Measurements from ENCODE around the gene RPLP2.
A peak's percentile ranks its signal among the peaks of the same experiment; 100 is the strongest.

The RPLP2 gene

DNA sequence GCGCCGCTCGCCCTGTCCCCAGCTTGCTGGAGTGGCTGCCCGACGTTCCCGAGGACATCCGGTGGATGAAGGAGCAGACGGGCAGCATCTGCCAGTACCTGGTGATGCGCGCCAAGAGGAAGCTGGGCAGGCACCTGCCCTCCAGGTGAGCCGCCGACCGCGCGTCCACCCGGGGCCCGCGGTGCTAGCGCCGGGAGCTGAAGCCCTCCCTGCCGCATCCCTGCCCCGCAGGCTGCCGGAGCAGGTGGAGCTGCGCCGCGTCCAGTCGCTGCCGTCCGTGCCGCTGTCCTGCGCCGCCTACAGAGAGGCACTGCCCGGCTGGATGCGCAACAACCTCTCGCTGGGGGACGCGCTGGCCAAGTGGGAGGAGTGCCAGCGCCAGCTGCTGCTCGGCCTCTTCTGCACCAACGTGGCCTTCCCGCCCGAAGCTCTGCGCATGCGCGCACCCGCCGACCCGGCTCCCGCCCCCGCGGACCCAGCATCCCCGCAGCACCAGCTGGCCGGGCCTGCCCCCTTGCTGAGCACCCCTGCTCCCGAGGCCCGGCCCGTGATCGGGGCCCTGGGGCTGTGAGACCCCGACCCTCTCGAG, 14.6 kb downstream of the RPLP2 start:
- no peak for DNase-seq (ENCODE audit: low read depth in 2 of 2)

DNA sequence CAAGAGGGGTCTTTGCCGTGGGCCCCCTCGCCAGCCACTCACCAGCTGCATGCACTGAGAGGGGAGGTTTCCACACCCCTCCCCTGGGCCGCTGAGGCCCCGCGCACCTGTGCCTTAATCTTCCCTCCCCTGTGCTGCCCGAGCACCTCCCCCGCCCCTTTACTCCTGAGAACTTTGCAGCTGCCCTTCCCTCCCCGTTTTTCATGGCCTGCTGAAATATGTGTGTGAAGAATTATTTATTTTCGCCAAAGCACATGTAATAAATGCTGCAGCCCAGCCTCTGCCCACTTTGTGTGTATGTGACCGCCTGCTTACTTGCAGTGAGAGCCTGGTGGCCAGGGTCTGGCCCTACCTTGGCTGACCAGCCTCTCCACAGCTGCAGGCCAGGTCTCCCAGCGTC, 15.2 kb downstream of the RPLP2 start:
- DNase-seq (ENCODE audit: low read depth in 2 of 2): no peak

DNA sequence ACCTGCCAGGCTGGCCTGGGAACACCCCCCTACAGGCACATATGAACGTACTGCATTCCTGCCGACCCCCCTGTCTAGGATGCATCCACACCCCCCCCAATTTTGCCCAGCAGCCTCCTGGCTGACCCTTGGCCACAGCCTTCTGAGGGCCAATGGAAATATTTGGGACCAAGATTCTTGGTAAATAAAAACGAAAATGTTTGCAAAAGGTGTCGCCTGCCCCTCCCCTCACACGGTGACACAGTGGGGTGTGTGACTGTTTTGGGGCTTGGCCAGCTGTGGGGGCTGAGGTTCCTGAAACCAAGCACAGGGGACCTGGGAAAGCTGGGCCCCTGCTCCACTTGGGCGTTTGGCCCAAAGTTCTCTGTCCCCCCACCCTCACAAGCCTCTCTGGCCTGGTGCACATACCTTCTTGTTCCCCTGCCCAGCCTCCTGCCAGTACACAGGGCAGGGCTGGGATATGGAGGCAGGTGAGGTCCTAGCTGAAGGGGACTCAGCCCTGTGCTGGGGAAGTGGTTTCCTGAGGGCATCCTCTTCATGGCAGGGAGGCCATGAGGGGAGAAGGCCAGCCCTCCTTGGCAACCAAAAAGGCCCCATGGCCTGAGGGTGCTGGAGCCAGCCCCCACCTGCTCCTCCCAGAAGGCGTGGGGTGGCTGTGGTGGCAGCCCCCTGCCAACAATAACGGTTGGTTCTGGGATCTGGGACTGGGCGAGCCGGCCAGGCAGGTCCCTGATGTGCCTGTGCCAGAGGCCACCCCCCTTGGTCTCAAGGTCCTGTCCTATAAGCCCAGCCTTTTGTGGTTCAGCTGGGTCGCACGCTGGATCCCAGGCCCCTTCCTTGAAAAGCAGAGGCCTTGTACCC, 15.8 kb downstream of the RPLP2 start:
- no peak for DNase-seq (ENCODE audit: low read depth in 2 of 2)

DNA sequence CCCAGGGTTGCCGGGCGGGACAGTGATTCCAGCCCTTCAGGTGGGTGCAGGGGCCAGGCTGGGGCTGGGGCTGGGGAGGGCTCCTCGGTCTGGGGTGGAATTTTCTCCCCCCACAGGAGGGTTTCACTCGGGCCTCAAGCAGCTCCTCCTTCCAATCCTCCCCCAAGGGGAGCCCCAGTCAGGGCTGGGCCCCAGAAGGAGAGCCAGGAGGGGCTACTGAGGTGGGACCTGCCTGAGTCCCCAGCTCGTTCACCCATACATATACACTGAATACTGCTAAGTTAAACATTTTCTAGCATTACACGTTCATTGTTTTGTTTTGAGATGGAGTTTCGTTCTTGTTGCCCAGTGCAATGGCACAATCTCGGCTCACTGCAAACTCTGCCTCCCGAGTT, 16.5 kb downstream of the RPLP2 start:
- no peak for DNase-seq (ENCODE audit: low read depth in 2 of 2)

DNA sequence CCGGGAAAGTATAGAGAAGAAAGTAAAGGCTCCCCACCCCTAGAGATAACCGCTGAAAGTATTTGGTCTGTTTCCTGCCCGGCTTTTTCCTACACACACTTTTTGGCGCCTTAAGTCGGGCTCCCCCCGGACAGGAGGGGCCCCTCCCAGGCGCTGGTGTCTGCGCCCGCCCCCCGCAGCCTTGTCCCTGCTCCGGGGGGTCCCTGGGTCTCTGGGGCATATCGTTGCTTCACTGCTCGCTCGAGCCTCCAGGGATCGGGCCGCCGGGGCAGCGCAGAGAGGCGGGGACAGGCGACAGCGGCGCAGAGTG, 17.0 kb downstream of the RPLP2 start:
- no peak for DNase-seq (ENCODE audit: low read depth in 2 of 2)

DNA sequence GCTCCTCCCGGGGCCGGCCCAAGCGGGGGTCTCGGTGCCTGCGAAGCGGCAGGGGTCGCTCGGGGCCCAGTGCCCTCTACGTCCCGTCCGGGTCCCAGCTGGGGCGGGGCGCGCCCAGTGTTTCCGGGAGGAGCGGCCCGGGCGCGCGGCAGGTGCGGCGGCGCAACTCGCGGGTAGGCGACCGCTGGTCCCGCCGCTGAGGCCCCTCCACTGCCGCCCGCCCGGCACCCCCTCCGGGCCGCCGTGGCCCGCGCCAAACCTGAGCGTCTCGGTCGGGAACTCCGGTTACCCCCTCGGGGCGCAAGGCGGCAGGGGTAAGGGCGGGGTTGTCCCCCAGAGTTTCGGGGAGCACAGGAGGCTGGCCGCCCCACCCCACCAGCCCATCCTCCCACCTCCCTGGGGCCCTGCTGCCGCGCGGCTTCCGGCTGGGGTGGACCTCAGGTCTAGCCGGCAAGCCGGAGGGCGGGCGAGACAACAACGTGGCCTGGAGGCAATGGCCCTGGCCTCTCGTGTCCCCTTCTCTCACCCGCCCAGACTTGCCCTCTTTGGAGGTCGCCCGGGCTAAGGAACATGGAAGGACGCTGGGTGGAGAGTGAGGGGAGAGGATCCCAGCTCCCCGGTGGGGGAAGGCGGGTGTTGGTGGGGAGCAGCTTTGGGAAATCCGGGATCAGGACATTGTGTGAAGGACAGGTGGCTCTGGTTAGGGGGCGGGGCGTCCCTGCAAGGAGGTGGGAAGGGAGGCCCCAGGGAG, 17.6 kb downstream of the RPLP2 start:
- DNase-seq (ENCODE audit: low read depth in 2 of 2): no peak

DNA sequence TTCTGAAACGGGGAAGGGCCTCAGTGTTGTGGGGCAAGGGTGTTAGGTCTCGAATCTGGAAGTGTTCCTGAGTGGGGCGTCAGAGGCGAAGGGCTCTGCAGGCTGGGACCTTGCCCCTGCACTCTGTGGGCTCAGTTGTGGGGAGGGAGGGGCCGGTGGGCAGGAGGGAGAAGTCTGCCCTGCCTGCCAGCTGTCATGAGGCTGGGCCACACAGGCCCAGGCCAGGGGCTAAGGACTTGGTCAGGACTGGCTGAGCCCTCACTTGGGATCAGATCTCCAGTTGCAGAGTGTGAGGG, 18.1 kb downstream of the RPLP2 start, which contains the start of gene CRACR2B:
CRACR2B (plus strand) TSS at position 23 of the 296 bp plus-strand sequence. CDS start 689 bp downstream, outside the sequence.
- no peak for DNase-seq (ENCODE audit: low read depth in 2 of 2)

DNA sequence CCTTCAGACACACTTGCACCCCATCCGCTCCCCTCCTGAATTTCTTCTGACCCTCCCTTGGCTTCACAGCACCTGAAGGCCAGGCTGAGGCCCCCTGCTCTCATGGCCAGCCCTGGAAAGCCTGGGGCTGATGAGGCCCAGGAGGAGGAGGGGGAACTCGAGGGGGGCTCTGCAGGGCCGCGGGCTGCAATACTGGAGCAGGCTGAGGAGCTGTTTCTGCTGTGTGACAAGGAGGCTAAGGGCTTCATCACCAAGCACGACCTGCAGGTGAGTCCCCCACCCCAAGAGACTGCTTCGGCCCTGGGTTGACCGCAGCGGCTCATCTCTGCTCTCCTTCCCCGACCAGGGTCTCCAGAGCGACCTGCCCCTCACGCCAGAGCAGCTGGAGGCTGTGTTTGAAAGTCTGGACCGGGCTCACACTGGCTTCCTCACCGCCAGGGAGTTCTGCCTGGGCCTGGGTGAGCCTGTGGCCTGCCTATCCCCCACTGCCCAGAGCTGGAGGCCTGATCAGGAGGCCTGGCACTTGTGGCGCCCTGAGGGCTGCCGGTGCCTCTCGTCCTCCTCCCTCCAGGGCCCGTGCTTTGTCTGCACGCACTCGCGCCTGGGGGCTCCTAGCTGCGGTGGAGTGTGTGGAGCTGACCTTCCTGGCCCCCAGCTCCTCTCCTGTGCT, 18.9 kb downstream of the RPLP2 start:
- no peak for DNase-seq (ENCODE audit: low read depth in 2 of 2)

DNA sequence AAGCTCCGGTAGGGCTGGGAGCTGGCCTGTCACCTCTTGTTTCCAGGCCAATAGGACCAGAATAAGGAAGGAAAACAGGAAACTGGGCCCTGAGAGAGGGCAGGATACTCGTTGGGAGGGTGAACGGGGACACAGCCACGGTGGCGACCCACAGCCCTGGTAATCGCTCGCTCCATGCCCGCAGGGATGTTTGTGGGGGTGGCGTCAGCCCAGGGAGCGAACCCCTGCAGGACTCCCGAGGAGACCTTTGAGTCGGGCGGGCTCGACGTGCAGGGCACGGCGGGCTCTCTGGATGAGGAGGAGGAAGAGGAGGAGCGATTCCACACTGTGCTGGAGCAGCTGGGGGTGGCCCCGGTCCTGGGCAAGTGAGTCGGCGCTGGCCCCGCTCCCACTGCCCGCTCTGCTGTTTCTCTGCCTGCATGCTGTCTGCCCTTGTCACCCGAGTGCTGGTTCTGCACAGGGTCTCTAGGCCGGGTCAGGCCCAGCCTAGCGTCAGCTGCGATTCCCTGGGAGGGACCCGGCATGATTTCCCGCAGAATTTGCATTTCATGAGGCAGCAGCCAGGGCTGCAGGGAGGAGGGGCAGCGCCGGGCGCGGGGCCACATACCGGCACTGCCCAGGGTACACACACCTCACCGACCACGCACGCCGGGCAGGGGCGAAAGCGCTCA, 19.5 kb downstream of the RPLP2 start:
- no peak for DNase-seq (ENCODE audit: low read depth in 2 of 2)

DNA sequence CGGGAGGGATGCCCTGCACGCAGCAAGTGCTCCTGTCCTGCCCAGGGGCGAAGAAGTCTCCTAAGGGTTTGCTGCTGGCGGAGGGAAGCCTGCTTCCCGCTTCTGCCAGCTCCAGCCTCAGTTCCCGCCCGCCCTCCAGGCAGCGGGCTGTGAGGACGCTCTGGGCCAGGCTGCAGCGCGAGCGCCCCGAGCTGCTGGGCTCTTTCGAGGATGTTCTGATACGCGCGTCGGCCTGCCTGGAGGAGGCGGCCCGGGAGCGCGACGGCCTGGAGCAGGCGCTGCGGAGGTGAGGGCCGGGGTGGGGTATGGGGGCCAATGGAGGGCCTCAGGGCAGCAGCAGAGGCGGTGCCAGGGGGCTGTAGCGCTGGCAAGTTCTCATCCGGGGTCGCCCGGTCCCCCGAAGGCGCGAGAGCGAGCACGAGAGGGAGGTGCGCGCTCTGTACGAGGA, 20.1 kb downstream of the RPLP2 start:
- no peak for DNase-seq (ENCODE audit: low read depth in 2 of 2)

DNA sequence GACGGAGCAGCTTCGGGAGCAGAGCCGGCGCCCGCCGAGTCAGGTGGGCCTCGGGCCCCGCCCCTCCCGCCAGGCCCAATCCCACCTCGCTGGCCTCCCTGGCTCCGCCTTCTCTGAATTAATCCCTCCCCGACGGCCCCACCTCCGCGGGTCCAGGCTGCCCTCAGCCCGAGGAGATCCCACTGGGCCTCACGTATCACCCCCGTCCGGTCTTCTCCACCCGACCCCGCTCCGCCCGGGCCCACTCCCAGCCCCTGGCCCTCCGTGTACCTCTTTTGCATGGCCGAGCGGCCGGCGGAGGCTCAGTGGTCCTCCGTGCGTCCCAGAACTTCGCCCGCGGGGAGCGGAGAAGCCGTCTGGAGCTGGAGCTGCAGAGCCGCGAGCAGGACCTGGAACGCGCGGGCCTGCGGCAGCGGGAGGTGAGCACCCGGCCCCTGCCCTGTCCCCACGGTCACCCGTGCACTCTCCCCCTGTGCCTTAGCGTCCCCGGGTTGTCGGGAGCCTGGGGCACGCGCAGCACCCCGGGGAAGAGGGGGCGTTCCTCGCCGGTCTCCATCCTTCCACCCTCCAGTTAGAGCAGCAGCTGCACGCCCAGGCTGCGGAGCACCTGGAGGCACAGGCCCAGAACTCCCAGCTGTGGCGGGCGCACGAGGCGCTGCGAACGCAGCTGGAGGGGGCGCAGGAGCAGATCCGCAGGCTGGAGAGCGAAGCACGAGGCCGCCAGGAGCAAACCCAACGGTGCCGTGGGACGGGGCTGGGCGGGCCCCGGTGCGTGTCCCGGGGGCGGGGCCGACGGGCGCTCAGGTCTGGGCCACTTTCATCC, 20.7 kb downstream of the RPLP2 start:
- peak in 1 of 2 donors; percentile 53 for DNase-seq (ENCODE audit: low read depth in 2 of 2)

DNA sequence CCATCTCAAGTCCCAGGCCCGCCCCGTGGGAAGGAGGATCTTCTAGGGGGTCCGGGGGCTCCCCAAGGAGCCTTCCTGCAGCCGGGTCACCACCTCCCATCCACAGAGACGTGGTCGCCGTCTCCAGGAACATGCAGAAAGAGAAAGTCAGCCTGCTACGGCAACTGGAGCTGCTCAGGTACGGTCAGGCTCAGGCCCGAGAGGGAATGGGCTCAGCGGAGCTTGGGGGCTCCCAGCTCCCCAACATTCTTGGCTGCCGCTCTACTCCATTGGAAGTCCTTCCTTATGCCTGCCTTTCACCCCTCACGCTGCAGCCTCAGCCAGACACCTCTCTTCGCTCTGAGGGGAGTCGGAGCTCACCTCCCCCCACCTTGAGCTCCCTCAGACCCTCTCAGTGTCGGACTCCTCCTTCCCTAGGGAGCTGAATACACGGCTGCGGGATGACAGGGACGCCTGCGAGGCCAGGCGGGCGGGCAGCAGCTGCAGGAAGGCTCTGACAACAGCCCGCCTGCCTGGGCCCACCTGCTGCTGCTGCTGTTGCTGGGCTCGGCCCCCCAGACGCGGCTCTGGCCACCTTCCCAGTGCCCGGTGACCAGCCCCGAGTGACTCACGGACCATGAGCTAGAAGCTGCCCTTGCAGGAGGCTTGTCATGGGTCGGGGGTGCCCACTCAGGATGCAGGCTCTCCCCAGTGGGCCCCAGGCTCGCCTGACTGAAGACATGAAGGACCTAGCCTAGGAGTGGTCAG, 21.5 kb downstream of the RPLP2 start:
- no peak for DNase-seq (ENCODE audit: low read depth in 2 of 2)

DNA sequence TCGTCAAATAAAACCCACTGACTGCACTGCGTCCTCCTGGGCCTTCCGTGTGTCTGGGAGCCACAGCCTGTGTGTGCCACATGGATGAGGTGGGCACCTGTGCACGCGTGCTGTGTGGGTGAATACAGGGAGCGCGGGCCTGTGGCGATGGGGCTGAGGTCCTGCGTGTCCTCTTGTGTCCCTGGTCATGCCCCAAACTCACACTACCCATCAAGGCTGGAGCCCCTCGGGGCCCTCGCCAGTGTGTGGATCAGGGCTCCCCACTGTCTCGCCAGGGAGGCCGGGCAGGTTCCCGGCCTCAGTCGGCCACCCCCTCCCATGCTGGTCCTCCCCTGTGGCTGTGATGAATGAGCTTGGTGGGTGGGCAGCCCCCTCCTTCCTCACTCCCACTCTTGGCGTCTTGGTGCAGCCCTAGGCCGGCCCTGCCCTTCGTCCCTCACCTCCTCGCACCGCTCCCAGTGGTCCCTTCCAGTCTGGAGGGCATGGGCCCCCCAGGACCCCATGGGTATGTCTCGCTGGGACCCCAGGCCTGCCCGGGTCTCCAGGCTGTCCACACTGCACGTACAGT, 22.3 kb downstream of the RPLP2 start:
- DNase-seq (ENCODE audit: low read depth in 2 of 2): no peak

DNA sequence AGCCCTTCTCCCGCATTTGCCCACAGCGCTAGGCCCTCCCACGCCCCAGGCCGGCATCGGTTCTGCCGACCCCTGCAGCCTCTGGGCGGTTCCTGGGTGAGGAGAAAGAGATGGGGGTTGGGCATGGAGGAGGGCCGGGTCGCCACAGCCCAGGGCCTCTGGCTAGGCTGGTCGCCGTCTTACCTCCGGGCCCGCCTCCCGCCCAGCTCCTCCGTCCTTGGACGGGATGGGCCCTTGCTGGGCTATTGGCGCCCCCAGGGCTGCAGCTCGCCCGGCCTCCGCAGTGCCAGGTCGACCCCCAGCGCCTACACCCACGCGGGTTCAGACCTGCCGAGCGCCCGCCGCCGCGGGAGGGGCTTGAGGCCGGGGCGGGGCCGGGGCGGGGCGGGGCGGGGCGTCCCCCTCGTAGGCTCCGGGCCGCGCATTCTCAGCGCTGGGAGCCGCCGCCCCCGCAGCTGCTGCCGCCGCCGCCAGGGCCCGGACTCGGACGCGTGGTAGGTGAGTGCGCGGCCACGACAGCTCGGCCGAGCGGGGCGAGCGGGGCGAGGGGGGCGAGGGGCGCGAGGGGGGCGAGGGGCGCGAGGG, 22.9 kb downstream of the RPLP2 start, which contains the start of gene CD151:
CD151 (plus strand) TSS at position 424 of the 585 bp plus-strand sequence. CDS start 3,118 bp downstream, outside the sequence.
- peak in 1 of 2 donors; percentile 52 for DNase-seq (ENCODE audit: low read depth in 2 of 2)

DNA sequence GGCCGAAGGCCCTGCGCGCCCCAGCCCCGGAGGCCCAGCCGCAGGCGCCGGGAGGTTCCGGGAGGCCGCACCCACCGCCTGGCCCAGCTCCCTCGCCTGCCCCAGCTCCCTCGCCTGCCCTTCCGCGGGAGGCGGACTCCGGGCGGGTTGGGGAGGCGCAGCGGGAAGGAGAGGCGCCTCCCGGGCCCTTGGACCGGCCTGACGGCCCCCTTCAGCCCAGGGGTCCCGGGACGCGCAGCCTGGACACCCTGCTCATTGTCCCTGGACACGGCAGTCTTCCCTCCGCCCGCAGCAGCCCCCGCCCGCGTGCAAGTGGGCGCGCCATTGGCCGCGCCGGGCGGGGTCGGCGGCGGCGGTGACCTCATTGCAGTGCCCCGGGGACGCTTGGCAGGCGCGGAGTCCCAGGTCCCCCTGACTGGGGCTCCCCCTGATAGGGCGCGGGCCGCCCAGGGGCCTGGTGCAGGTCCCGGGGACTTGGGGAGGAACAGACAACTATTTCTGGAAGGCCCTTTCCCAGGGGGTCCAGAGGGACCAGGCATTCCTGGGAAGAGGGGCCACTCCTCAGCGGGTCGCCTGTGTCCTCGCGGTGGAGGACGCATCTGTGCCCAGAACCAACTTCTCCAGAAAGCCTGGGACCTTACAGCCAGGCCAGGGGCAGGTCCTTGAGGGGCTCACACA, 23.5 kb downstream of the RPLP2 start:
- DNase-seq (ENCODE audit: low read depth in 2 of 2): no peak

DNA sequence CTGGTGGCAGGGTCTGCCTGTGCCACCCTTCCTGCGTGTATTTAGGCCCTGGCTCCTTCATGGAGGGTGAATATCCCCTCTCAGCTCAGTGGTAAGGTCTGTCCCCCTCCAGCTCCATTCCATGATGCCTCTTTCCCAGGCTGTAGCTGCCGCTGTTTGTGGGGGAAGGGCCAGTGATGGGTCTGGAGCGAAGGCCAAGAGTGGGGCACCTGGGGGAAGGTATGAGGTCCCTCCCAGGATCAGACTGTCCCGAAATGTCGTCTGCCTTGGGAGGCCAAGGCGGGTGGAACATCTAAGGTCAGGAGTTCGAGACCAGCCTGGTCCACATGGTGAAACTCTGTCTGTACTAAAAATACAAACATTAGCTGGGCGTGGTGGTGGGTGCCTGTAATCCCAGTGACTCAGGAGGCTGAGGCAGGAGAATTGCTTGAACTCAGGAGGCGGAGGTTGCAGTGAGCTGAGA, 24.1 kb downstream of the RPLP2 start:
- no peak for DNase-seq (ENCODE audit: low read depth in 2 of 2)

DNA sequence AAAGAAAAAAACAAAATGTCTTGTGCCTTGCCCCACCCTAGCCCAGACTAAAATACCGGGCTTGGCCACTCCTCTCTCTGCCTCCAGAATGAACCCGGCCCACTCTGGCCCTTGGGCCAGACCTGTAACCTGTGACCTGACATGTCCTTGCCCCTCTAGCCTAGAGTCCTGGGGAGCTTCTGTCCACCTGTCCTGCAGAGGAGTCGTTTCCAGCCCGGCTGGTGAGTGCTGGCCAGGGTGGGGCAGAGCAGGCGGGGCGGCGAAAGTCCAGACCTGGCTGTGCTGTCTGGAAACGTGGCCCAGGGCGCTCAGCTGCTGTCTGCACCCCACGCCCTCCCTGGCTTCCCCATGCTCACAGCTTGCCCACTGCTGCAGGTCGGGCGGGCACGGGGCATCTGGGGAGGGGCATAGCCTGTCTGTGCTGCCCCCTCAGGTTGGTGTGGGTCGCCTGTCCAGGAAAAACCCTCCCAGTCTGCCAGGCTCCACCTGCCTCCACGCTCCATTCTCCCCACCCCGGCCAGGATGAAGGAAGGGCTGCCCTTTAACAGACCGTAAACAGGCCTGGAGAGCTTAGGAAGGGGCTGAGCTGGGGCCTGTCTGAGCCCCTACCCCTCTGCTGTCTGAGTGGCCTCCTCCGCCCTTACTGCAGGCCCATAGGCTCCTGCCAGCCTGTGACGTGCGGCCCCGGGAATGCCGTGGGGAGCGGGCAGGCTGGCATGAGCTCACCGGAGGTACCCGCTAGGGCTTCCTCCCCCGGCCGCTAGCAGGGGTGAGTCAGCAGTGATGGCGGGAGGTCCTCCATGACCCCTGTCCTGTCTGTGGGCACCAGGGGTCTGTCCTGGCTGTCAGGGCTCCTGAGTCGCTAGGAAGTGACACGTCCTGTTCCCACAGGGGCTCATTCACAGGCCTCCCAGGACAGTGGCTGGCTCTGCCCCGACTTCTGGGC, 24.9 kb downstream of the RPLP2 start:
- DNase-seq (ENCODE audit: low read depth in 2 of 2): no peak
